GM19328 (cell line): ENCODE measurements around the gene PRR33.
"Not testable (repeated sequence)": the region's sequence is repeated elsewhere in the genome, so short reads cannot be mapped to it uniquely, and the experiment has no call there.

Experiments
- ATAC-seq: cut with Tn5 transposase; IDR thresholded peaks from one replicate; pipeline ENCODE4 v1.9.1; 2021; ENCODE audit warnings: mild to moderate bottlenecking, moderate library complexity; ENCODE audit not compliant: unreplicated experiment

The PRR33 gene

GRCh38 chr11:1891831-1892115 is at the start of gene PRR33:
TSS of gene PRR33 (minus strand) at chr11:1891895. CDS start at chr11:1890584, 1,311 bp downstream.
- no peak for ATAC-seq

- not testable (repeated sequence) for ATAC-seq
Measured at GRCh38 chr11:1939788-1940187, 48.1 kb upstream of the PRR33 start.

GRCh38 chr11:1939006-1939625 is 47.4 kb upstream of the PRR33 start:
- ATAC-seq, result no peak

- no peak for ATAC-seq
Measured at GRCh38 chr11:1938343-1939005, 46.8 kb upstream of the PRR33 start.

- ATAC-seq, result no peak
Measured at GRCh38 chr11:1937616-1938342, 46.1 kb upstream of the PRR33 start.

- ATAC-seq, result no peak
Measured at GRCh38 chr11:1936781-1937615, 45.3 kb upstream of the PRR33 start.

GRCh38 chr11:1936072-1936780 is 44.5 kb upstream of the PRR33 start:
- no peak for ATAC-seq

- no peak for ATAC-seq
Measured at GRCh38 chr11:1935156-1936071, 43.7 kb upstream of the PRR33 start.

- ATAC-seq, result no peak
Measured at GRCh38 chr11:1934335-1935155, 42.9 kb upstream of the PRR33 start.

GRCh38 chr11:1933416-1934334 is 42.0 kb upstream of the PRR33 start:
- ATAC-seq, result no peak

GRCh38 chr11:1932681-1933080 is 41.0 kb upstream of the PRR33 start:
- no peak for ATAC-seq

GRCh38 chr11:1932105-1932480 is 40.4 kb upstream of the PRR33 start:
- ATAC-seq, result no peak

- ATAC-seq, result no peak
Measured at GRCh38 chr11:1931341-1932104, 39.8 kb upstream of the PRR33 start.

- no peak for ATAC-seq
Measured at GRCh38 chr11:1930462-1930830, 38.8 kb upstream of the PRR33 start.

- no peak for ATAC-seq
Measured at GRCh38 chr11:1929621-1930461, 38.1 kb upstream of the PRR33 start.

- ATAC-seq, result no peak
Measured at GRCh38 chr11:1928891-1929541, 37.3 kb upstream of the PRR33 start.
